ENCODE results near the gene RAET1G.
A peak's percentile ranks its signal among the peaks of the same experiment; 100 is the strongest.

The RAET1G gene

GRCh38 chr6:149964308-149965193, 41.6 kb upstream of the RAET1G start:
- Histone ChIP-seq H3K27me3 (peaks cover 43% of the 10 kb centered on the region), H3K4me3 (ENCODE audit: low read depth, low read length) (peak overlapping the region; percentile 65), H3K4me1 (no peaks in the 10 kb centered on the region), H3K36me3 (no peaks in the 10 kb centered on the region), H3K9me3 (no peaks in the 10 kb centered on the region)
- no peak for TF ChIP-seq CTCF (IDR thresholded peaks at IDR 0.05; ENCODE audit: low read depth, low read length)
- DNase-seq, result no peak

DNA sequence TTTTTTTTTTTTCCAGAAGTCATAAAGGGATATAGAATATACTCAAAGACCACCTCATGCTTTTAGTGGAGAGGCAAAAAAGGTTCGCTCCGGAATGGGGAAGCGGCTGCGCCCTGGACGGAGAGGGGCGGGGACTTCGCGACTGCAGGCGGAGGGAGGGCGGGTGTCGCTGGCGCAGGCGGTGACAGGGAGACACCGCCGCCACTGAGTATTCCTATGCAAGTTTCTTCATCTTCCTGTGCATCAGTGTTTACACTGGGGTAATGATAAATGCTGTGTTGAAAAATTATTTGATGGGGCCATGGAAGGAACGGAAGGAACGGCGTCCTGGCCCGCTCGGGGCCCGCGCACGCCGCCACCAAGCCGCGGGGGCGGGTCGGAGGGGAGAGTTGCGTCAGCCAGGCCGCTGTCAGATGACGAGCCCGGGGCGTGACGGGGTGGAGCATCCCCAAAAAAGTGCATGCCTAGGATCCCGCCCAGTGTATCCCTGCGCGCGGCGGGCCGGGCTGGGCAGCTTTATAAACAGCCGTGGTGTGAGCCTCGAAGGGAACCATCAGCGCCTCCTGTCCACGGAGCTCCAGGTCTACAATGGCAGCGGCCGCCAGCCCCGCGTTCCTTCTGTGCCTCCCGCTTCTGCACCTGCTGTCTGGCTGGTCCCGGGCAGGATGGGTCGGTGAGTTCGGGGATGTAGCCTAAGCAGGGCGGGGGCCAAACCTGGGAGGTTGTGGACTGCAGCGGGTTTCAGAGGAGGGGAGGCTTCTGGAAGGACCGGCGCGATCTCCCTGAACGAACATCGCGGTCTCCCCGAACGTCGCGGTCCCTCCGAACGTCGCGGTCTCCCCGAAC, 40.8 kb upstream of the RAET1G start, which contains the start of gene ULBP1:
TSS of gene ULBP1 (plus strand) at position 482 of the 846 bp plus-strand sequence. CDS start at position 589, 107 bp downstream.
- H3K36me3 ChIP-seq, result no peaks in the 10 kb centered on the region
- H3K9me3 ChIP-seq, result no peaks in the 10 kb centered on the region
- H3K27me3 ChIP-seq, result peaks cover 43% of the 10 kb centered on the region
- no peaks in the 10 kb centered on the region for H3K4me1 ChIP-seq
- TF ChIP-seq CTCF (IDR thresholded peaks at IDR 0.05; ENCODE audit: low read depth, low read length), result 0 out of 2 replicates have a peak, but pooled peaks have one; percentile 4
- H3K4me3 ChIP-seq (ENCODE audit: low read depth, low read length), result peak within 1 kb of the TSS; percentile 65
- peak; percentile 61 for DNase-seq

DNA sequence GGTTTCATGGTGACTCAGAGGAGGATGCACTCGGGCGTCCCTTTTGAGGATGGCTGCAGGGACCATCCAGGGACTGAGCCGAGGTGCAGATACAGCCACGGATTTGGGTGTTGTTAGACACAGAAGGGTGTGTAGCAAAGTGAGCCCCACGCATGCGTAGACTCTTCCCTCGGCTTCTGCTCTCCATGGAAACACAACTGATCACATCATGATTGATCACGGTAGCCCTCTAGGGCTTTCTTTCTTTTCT, 40.2 kb upstream of the RAET1G start:
- Histone ChIP-seq H3K36me3 (no peaks in the 10 kb centered on the region), H3K4me1 (no peaks in the 10 kb centered on the region), H3K4me3 (ENCODE audit: low read depth, low read length) (peak overlapping the region; percentile 65), H3K27me3 (peaks cover 44% of the 10 kb centered on the region), H3K9me3 (no peaks in the 10 kb centered on the region)
- no peak for TF ChIP-seq CTCF (IDR thresholded peaks at IDR 0.05; ENCODE audit: low read depth, low read length)
- no peak for DNase-seq

DNA sequence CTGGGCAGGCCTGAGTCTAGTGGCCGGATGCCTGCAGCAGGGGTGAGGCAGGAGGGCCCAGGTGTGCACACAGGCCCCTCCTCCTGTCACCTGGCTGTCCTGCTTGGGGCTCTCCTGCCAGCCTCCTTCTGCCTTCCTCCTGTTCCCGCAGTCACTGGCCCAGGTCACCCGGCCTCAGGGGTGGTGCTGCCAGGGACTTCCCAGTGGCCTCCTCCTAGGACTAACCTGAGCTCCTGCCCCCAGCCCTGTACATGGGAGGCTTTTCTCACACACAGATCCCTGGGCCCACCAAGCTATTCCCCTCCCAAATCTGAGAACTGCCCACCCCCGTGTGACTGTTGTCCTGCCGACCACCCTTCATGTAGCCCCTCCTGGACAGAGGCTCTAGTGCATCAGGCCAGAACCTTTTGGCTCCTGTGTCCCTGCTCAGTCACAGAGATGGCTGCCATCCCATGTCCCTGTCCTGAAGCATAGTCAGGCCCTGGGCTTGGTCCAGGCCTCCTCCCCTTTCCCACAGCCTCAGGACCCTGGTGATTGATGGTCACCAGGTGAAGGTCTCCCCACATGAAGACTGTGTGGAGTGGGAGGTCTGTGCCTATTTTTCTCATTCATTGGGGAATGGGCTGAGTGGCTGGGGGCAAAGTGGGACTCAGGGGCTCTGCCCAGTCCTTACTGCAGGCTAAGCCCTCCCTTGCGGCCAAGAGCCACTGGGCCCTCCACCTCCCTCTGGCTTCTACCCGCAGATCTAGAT, 39.7 kb upstream of the RAET1G start:
- no peak for DNase-seq
- Histone ChIP-seq H3K4me3 (ENCODE audit: low read depth, low read length) (peak overlapping the region; percentile 65), H3K4me1 (no peaks in the 10 kb centered on the region), H3K36me3 (no peaks in the 10 kb centered on the region), H3K27me3 (peaks cover 48% of the 10 kb centered on the region), H3K9me3 (no peaks in the 10 kb centered on the region)
- no peak for TF ChIP-seq CTCF (IDR thresholded peaks at IDR 0.05; ENCODE audit: low read depth, low read length)

GRCh38 chr6:149961728-149962425, 39.0 kb upstream of the RAET1G start:
- Histone ChIP-seq H3K4me3 (ENCODE audit: low read depth, low read length) (no peak overlapping the region), H3K27me3 (peaks cover 55% of the 10 kb centered on the region), H3K4me1 (no peaks in the 10 kb centered on the region), H3K36me3 (no peaks in the 10 kb centered on the region), H3K9me3 (no peaks in the 10 kb centered on the region)
- peak; percentile 40 for DNase-seq
- peak; percentile 41 for TF ChIP-seq CTCF (IDR thresholded peaks at IDR 0.05; ENCODE audit: low read depth, low read length)

Data from BE2C (cell line).